SH-SY5Y (cell line): Measurements from ENCODE around the gene HPGD.

Experiments
- GATA2 ChIP-seq: IDR thresholded peaks from 2 replicates; pipeline ENCODE4 v1.6.1; 2011; ENCODE audit warnings: mild to moderate bottlenecking, low read depth, low read length
- GATA3 ChIP-seq: IDR thresholded peaks from 2 replicates; pipeline ENCODE4 v1.6.1; 2011; ENCODE audit warnings: low read depth, mild to moderate bottlenecking, low read length, moderate library complexity

GRCh38 chr4:174464949-174465348 is 57.3 kb downstream of the HPGD start:
- TF ChIP-seq GATA2 (no peak), GATA3 (no peak)
